A673 (cell line): Measurements from ENCODE around the gene SESN1. TPM values are rescaled to one million over a fixed set of nuclear protein-coding genes. Genes with fewer than 3 reads are reported as not detected.

Experiments
- BruUV-seq: library from RNA; stranded (reverse); fragments of 400-500 nt; replicated peaks from 2 replicates; lab custom pipeline; 2021; lab: Mats Ljungman, UMichigan
- CTCF ChIA-PET: fragments of 300-600 bp; sonication (Branson Sonifier 250); formaldehyde crosslinking; loops from one replicate; lab custom pipeline; 2022; ENCODE audit warnings: antibody characterized with exemption; lab: Charles Lee
- POLR2A ChIA-PET: fragments of 300-600 bp; sonication (Branson Sonifier 250); formaldehyde crosslinking; loops from one replicate; lab custom pipeline; 2022; ENCODE audit warnings: antibody characterized with exemption; ENCODE audit not compliant: low non-redundant PET; lab: Charles Lee
- DNase-seq: peaks from one replicate; pipeline ENCODE4 v3.0.0-alpha.2; 2015; ENCODE audit warnings: low spot score
- H3K27ac ChIP-seq: fragments of 200-600 bp; sonication (generic); 2 replicates; pipeline ENCODE4 v1.5.1; 2016; ENCODE audit warnings: mixed run types, low read depth, mild to moderate bottlenecking, mixed read lengths, antibody characterized with exemption, low read length; ENCODE audit not compliant: poor library complexity, severe bottlenecking
- H3K27me3 ChIP-seq: fragments of 200-600 bp; sonication (generic); replicated peaks from 2 replicates; pipeline ENCODE4 v1.6.1; 2017; ENCODE audit warnings: mixed run types, low read depth, mild to moderate bottlenecking, mixed read lengths, antibody characterized with exemption, low read length; ENCODE audit not compliant: insufficient read depth, poor library complexity
- H3K36me3 ChIP-seq: fragments of 200-600 bp; sonication (generic); 2 replicates; pipeline ENCODE4 v1.6.1; 2016; ENCODE audit warnings: mixed run types, mild to moderate bottlenecking, mixed read lengths, antibody characterized with exemption, low read length; ENCODE audit not compliant: insufficient read depth, poor library complexity, severe bottlenecking
- H3K4me1 ChIP-seq: fragments of 200-600 bp; sonication (generic); 2 replicates; pipeline ENCODE4 v1.6.1; 2017; ENCODE audit warnings: mixed run types, mild to moderate bottlenecking, mixed read lengths, antibody characterized with exemption, low read length; ENCODE audit not compliant: insufficient read depth, poor library complexity, severe bottlenecking
- H3K4me3 ChIP-seq: fragments of 200-600 bp; sonication (generic); 2 replicates; pipeline ENCODE4 v1.5.1; 2016; ENCODE audit warnings: low read depth, mixed run types, mild to moderate bottlenecking, mixed read lengths, low read length; ENCODE audit not compliant: poor library complexity, severe bottlenecking
- H3K9me3 ChIP-seq: fragments of 200-600 bp; sonication (generic); 2 replicates; pipeline ENCODE4 v1.6.1; 2016; ENCODE audit warnings: mixed run types, low read depth, mild to moderate bottlenecking, mixed read lengths, antibody characterized with exemption, low read length; ENCODE audit not compliant: poor library complexity, severe bottlenecking
- CTCF ChIP-seq: fragments of 300-800, 200-600 bp; sonication (generic); conservative IDR thresholded peaks from 2 replicates; pipeline ENCODE4 v1.5.1; 2017; ENCODE audit warnings: low read depth, mild to moderate bottlenecking, antibody characterized with exemption, low read length, moderate library complexity, mixed read lengths
- EZH2 ChIP-seq: fragments of 200-600 bp; sonication (generic); IDR thresholded peaks from 2 replicates; pipeline ENCODE4 v1.6.1; 2017; ENCODE audit warnings: borderline replicate concordance, low read depth, mild to moderate bottlenecking, mixed read lengths, antibody characterized with exemption, low read length; ENCODE audit not compliant: poor library complexity, severe bottlenecking
- intact Hi-C: fragments of 100-400 bp; cut with micrococcal nuclease; formaldehyde crosslinking; loops from one replicate; pipeline ENCODE4 v1.10.0; 2022; ENCODE audit not compliant: unreplicated experiment
- total RNA-seq: library from RNA; stranded (reverse); gene quantifications from 2 replicates; pipeline ENCODE4 v1.2.3, GENCODE V29; 2021

SESN1 gene
- total RNA-seq, 1 experiment from 2014 or later: 4.1 TPM

DNA sequence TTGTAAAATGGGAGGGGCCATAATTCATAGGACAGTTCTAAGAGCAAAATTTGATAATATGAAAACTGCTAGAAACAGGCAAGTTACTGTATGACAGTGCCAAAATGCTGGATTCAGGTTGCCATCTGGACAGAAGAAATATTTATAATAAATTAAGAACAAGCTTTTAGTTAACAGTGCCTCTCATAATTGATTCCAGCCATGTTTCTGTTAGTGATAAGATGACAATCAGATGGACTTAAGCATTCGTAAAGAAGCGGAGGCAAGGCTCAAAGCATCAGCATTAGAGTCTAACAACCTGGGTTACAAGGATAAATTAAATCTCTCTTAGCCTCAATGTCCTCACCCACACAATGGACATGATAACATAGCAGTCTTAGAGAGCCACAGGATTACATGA is 61.0 kb downstream of the SESN1 start:
- Histone ChIP-seq H3K27ac (no peak overlapping the region), H3K4me3 (no peak overlapping the region), H3K4me1 (no peaks in the 10 kb centered on the region), H3K36me3 (no peaks in the 10 kb centered on the region), H3K27me3 (no peaks in the 10 kb centered on the region), H3K9me3 (no peaks in the 10 kb centered on the region)
- ChIA-PET CTCF (no interaction called here), POLR2A (no interaction called here)
- intact Hi-C loops: no loop called here
- no peak for TF ChIP-seq CTCF
- TF ChIP-seq EZH2: no peak
- BruUV-seq: no TSS peak
- no peak for DNase-seq

- TF ChIP-seq EZH2: no peak
- H3K36me3 ChIP-seq: no peaks in the 10 kb centered on the region
- no peak overlapping the region for H3K27ac ChIP-seq
- ChIA-PET CTCF (no interaction called here), POLR2A (no interaction called here)
- no TSS peak for BruUV-seq
- no peaks in the 10 kb centered on the region for H3K27me3 ChIP-seq
- H3K4me3 ChIP-seq: no peak overlapping the region
- no peaks in the 10 kb centered on the region for H3K9me3 ChIP-seq
- peak; percentile 12 for DNase-seq
- intact Hi-C loops: no loop called here
- H3K4me1 ChIP-seq: no peaks in the 10 kb centered on the region
Measured at GRCh38 chr6:109031416-109031815, 63.2 kb downstream of the SESN1 start.

- no peak for DNase-seq
- intact Hi-C loops: no loop called here
- ChIA-PET CTCF (interaction anchor here (1.1 kb wide), 1 partner anchor 45 kb away, joined by 3 read pairs; no protein-coding TSS in a partner anchor), POLR2A (no interaction called here)
- no peaks in the 10 kb centered on the region for H3K9me3 ChIP-seq
- H3K27me3 ChIP-seq: no peaks in the 10 kb centered on the region
- no peak overlapping the region for H3K4me3 ChIP-seq
- no peaks in the 10 kb centered on the region for H3K4me1 ChIP-seq
- no peaks in the 10 kb centered on the region for H3K36me3 ChIP-seq
- no TSS peak for BruUV-seq
- no peak overlapping the region for H3K27ac ChIP-seq
- TF ChIP-seq CTCF (no peak), EZH2 (no peak)
Measured at GRCh38 chr6:109029313-109029712, 65.3 kb downstream of the SESN1 start.

DNA sequence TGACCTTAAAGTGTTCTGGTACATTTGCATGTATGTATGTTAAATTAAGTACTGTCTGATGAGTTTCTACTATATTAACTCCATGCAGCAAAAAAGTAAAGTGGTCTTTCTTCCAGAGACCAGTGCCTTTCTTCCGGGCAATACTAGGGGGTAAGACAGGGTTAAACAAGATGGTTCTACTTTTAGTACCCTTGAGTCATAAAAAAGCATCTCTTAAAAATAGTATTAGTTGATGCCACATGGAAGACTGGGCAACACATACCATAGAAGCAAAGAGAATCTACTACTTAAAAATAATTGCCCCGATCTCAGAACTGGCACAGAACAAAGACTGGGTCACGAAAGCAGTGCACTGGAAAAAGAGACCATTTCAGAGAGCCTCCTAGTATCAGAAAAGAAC is 66.2 kb downstream of the SESN1 start:
- no TSS peak for BruUV-seq
- Histone ChIP-seq H3K9me3 (no peaks in the 10 kb centered on the region), H3K27me3 (no peaks in the 10 kb centered on the region), H3K36me3 (no peaks in the 10 kb centered on the region), H3K27ac (no peak overlapping the region), H3K4me3 (no peak overlapping the region), H3K4me1 (no peaks in the 10 kb centered on the region)
- DNase-seq: no peak
- intact Hi-C loops: no loop called here
- TF ChIP-seq CTCF (no peak), EZH2 (no peak)
- ChIA-PET POLR2A (no interaction called here), CTCF (no interaction called here)
